Kidney (tissue), 14 donors: Measurements from ENCODE around the gene ETS1. TPM values are rescaled to one million over a fixed set of nuclear protein-coding genes. Genes with fewer than 3 reads are reported as not detected.

ENCODE experiments used
- DNase-seq, 5 donors: peaks; one replicate each; pipeline ENCODE4 v3.0.0-alpha.2; 2013 to 2020
- FAIRE-seq: peaks from 2 replicates; lab custom pipeline; 2012; peaks lifted over from hg19 to GRCh38; lab: Jason Lieb, UNC
- H3K27ac ChIP-seq, 2 donors: one replicate each; pipeline ENCODE4 v1.7.0; 2013; ENCODE audit warnings: low read depth in 2 of 2, low read length in 2 of 2, inconsistent platforms in 1 of 2
- H3K27me3 ChIP-seq: one replicate; pipeline ENCODE4 v1.7.1; 2013; ENCODE audit warnings: low read length, inconsistent platforms; ENCODE audit not compliant: control insufficient read depth, insufficient read depth
- H3K36me3 ChIP-seq, 3 donors: one replicate each; pipeline versions ENCODE4 v1.7.0 to v1.7.1; 2013; ENCODE audit warnings: low read length in 3 of 3, control low read depth in 1 of 3, inconsistent platforms in 1 of 3; ENCODE audit not compliant: insufficient read depth in 3 of 3, control insufficient read depth in 2 of 3
- H3K4me1 ChIP-seq, 3 donors: one replicate each; pipeline versions ENCODE4 v1.7.0 to v1.7.1; 2013; ENCODE audit warnings: low read length in 3 of 3, inconsistent platforms in 1 of 3, low read depth in 1 of 3; ENCODE audit not compliant: control insufficient read depth in 2 of 3, insufficient read depth in 2 of 3
- H3K4me3 ChIP-seq, 3 donors: one replicate each; pipeline versions ENCODE4 v1.7.0 to v1.8.1; 2013; ENCODE audit warnings: low read length in 3 of 3, control low read depth in 1 of 3, inconsistent platforms in 1 of 3
- H3K9ac ChIP-seq, 3 donors: one replicate each; pipeline versions ENCODE4 v1.7.0 to v1.7.1; 2013; ENCODE audit warnings: low read length in 3 of 3, control low read depth in 1 of 3, inconsistent platforms in 1 of 3
- H3K9me3 ChIP-seq, 3 donors: one replicate each; pipeline versions ENCODE4 v1.7.0 to v1.7.1; 2013; ENCODE audit warnings: low read length in 3 of 3, control low read depth in 1 of 3, inconsistent platforms in 1 of 3; ENCODE audit not compliant: control insufficient read depth in 2 of 3, insufficient read depth in 1 of 3
- CTCF ChIP-seq: IDR thresholded peaks from 3 replicates; pipeline ENCODE4 v1.5.1; 2012; ENCODE audit warnings: mild to moderate bottlenecking, moderate library complexity, borderline replicate concordance; ENCODE audit not compliant: insufficient read depth; ENCODE audit errors: extremely low read depth
- intact Hi-C: fragments of 100-400 bp; cut with DNase I; formaldehyde crosslinking; loops from one replicate; pipeline ENCODE4 v1.11.1; 2022
- polyA plus RNA-seq: library from polyadenylated mRNA; stranded (reverse); fragments of 350-450 nt; fragmentation: Illumina TruSeq; extraction: RNeasy Lipid Tissue Mini Kit (QIAGEN cat#74804); gene quantifications from one replicate; pipeline ENCODE4 v1.2.3, GENCODE V29; 2014; ENCODE audit warnings: low read depth, low replicate concordance; ENCODE audit not compliant: insufficient read depth
- total RNA-seq: library from RNA; stranded (reverse); fragmentation: NEBNext Ultra II Directional; extraction: Animal tissue kit (Norgen Biotek cat#: 25700); gene quantifications from one replicate; pipeline ENCODE4 v1.2.1, GENCODE V29; 2021
- donor health status: control.
- donor health status: control.
- donor health status: control.
- donor health status: control.
- donor health status: control.
- donor health status: DM: yes; HTN: yes; CAD: no.
- donor health status: Normal renal cell carcinoma (clear cell type).

The ETS1 gene
- total and polyA plus RNA-seq, 2 donors from 2014 or later, result 23.5 to 124 TPM

- intact Hi-C loops, result loop anchor here (5.0 kb wide), 1 partner anchor 341 kb away; no protein-coding TSS in a partner anchor
- H3K27ac ChIP-seq, result no peak overlapping the region
- DNase-seq (no peak), FAIRE-seq (no peak)
- H3K4me1 ChIP-seq, result peaks cover 2 to 10% (median 10%) of the 10 kb centered on the region in 3 donors
- no peak overlapping the region for H3K4me3 ChIP-seq
- no peak for TF ChIP-seq CTCF
- no peaks in the 10 kb centered on the region for H3K27me3 ChIP-seq
- H3K9me3 ChIP-seq, result no peaks in the 10 kb centered on the region
- no peak overlapping the region for H3K9ac ChIP-seq
- H3K36me3 ChIP-seq, result no peaks in the 10 kb centered on the region
Measured at GRCh38 chr11:128628686-128629085, 41.3 kb upstream of the ETS1 start.

- no peak for DNase-seq
- no peaks in the 10 kb centered on the region for H3K9me3 ChIP-seq
- no peak for TF ChIP-seq CTCF
- H3K36me3 ChIP-seq, result no peaks in the 10 kb centered on the region
- no peak overlapping the region for H3K27ac ChIP-seq
- H3K27me3 ChIP-seq, result no peaks in the 10 kb centered on the region
- no peak overlapping the region for H3K9ac ChIP-seq
- intact Hi-C loops, result loop anchor here (5.0 kb wide), 1 partner anchor 341 kb away; no protein-coding TSS in a partner anchor
- no peak overlapping the region for H3K4me3 ChIP-seq
- peaks cover 2 to 10% (median 10%) of the 10 kb centered on the region in 3 donors for H3K4me1 ChIP-seq
- FAIRE-seq, result no peak
Measured at GRCh38 chr11:128628325-128628673, 40.9 kb upstream of the ETS1 start.

- Histone ChIP-seq H3K36me3 (no peaks in the 10 kb centered on the region), H3K4me3 (no peak overlapping the region), H3K4me1 (peaks cover 2 to 14% (median 10%) of the 10 kb centered on the region in 3 donors), H3K9me3 (no peaks in the 10 kb centered on the region), H3K27ac (peak overlapping the region in 1 of 2 donors; percentile 7), H3K9ac (no peak overlapping the region), H3K27me3 (no peaks in the 10 kb centered on the region)
- DNase-seq (peak in 4 of 5 donors; percentile 48 to 68 (median 54)), FAIRE-seq (no peak)
- TF ChIP-seq CTCF, result no peak
- intact Hi-C loops, result loop anchor here (5.0 kb wide), 1 partner anchor 340 kb away; no protein-coding TSS in a partner anchor
Measured at GRCh38 chr11:128627666-128628324, 40.4 kb upstream of the ETS1 start.
